Epithelial cell of esophagus (primary cell): ENCODE measurements around the gene CRABP2.

Source experiments
- DNase-seq: peaks from one replicate; pipeline ENCODE4 v3.0.0; 2010; ENCODE audit warnings: low read depth
- H3K4me3 ChIP-seq: 2 replicates; pipeline ENCODE4 v1.5.1; 2011; ENCODE audit warnings: mild to moderate bottlenecking, low read length, control low read depth
- CTCF ChIP-seq: IDR thresholded peaks from 2 replicates; pipeline ENCODE4 v1.5.1; 2011; ENCODE audit warnings: low read depth, mild to moderate bottlenecking, low read length, control low read depth, inconsistent platforms; ENCODE audit not compliant: insufficient read depth; ENCODE audit errors: missing control alignments

Gene CRABP2

GRCh38 chr1:156652992-156653355 is 52.4 kb downstream of the CRABP2 start:
- no peak overlapping the region for H3K4me3 ChIP-seq
- TF ChIP-seq CTCF: no peak
- DNase-seq: no peak

GRCh38 chr1:156652131-156652991 is 53.0 kb downstream of the CRABP2 start:
- no peak overlapping the region for H3K4me3 ChIP-seq
- TF ChIP-seq CTCF: no peak
- peak; percentile 54 for DNase-seq
